HCT116 (cell line): ENCODE data around the gene ST6GALNAC4.

Source experiments
- CTCF ChIP-seq, 3 experiments: fragments of 200-600 bp in 1 of 3; sonication (generic) in 1 of 3; IDR thresholded peaks in 2 of 3; conservative IDR thresholded peaks in 1 of 3; 2 replicates each; pipeline ENCODE4 v1.5.1; 2012 to 2017; ENCODE audit warnings: low read depth in 2 of 3, low read length in 2 of 3, antibody characterized with exemption in 1 of 3, borderline replicate concordance in 1 of 3, control low read depth in 1 of 3, mild to moderate bottlenecking in 1 of 3, mixed read lengths in 1 of 3, mixed run types in 1 of 3, moderate library complexity in 1 of 3; ENCODE audit not compliant: insufficient read depth in 1 of 3
- EZH2 ChIP-seq: fragments of 200-600 bp; sonication (generic); IDR thresholded peaks from 2 replicates; pipeline ENCODE4 v1.6.1; 2017; ENCODE audit warnings: antibody characterized with exemption, mixed run types
- FOSL1 ChIP-seq: IDR thresholded peaks from 2 replicates; pipeline ENCODE4 v1.6.1; 2012; ENCODE audit warnings: low read depth
- JUND ChIP-seq: IDR thresholded peaks from 2 replicates; pipeline ENCODE4 v1.6.1; 2012
- POLR2A ChIP-seq: IDR thresholded peaks from 2 replicates; pipeline ENCODE4 v1.7.0; 2011; ENCODE audit warnings: borderline replicate concordance; ENCODE audit not compliant: insufficient read depth, insufficient read length; ENCODE audit errors: extremely low read depth
- POLR2AphosphoS5 ChIP-seq: IDR thresholded peaks from 2 replicates; pipeline ENCODE4 v1.6.1; 2011; ENCODE audit warnings: mild to moderate bottlenecking, low read depth, low read length, moderate library complexity
- RAD21 ChIP-seq: IDR thresholded peaks from 2 replicates; pipeline ENCODE4 v1.6.1; 2012; ENCODE audit warnings: low read depth, mild to moderate bottlenecking
- SIN3A ChIP-seq: IDR thresholded peaks from 2 replicates; pipeline ENCODE4 v1.6.1; 2012; ENCODE audit warnings: low read depth
- YY1 ChIP-seq: IDR thresholded peaks from 2 replicates; pipeline ENCODE4 v1.6.1; 2011; ENCODE audit warnings: low read length, low read depth, moderate library complexity, mild to moderate bottlenecking; ENCODE audit not compliant: insufficient replicate concordance; ENCODE audit errors: extremely low read depth
- ZBTB33 ChIP-seq: IDR thresholded peaks from 2 replicates; pipeline ENCODE4 v1.6.1; 2011; ENCODE audit warnings: mild to moderate bottlenecking, low read length, moderate library complexity; ENCODE audit not compliant: insufficient replicate concordance; ENCODE audit errors: extremely low read depth

- TF ChIP-seq POLR2A: no peak
- TF ChIP-seq ZBTB33: no peak
- TF ChIP-seq YY1: no peak
- no peak for TF ChIP-seq RAD21
- TF ChIP-seq SIN3A: no peak
- TF ChIP-seq CTCF (IDR thresholded peaks at IDR 0.05 in 2 of 3, conservative IDR thresholded peaks at IDR 0.05 in 1 of 3; ENCODE audit: borderline replicate concordance in 1 of 3, insufficient read depth in 1 of 3, low read depth in 2 of 3, low read length in 2 of 3): no peak
- no peak for TF ChIP-seq FOSL1
- no peak for TF ChIP-seq EZH2
- TF ChIP-seq POLR2AphosphoS5: no peak
- TF ChIP-seq JUND: no peak
These were observed 762 bp upstream of the ST6GALNAC4 start for GRCh38 chr9:127917603-127918002.
